Endothelial cell of umbilical vein (primary cell): Measurements from ENCODE around the gene REEP1. TPM values are rescaled to one million over a fixed set of nuclear protein-coding genes. Genes with fewer than 3 reads are reported as not detected.
"Not testable (repeated sequence)": the region's sequence is repeated elsewhere in the genome, so short reads cannot be mapped to it uniquely, and the experiment has no call there.

Experiments
- BruUV-seq: library from RNA; stranded (reverse); fragments of 400-500 nt; replicated peaks from 2 replicates; lab custom pipeline; 2021; lab: Mats Ljungman, UMichigan
- CTCF ChIA-PET: fragments of 300-600, 350-600 bp; sonication (Branson Sonifier 250); formaldehyde crosslinking; loops from one replicate; lab custom pipeline; 2021; ENCODE audit warnings: antibody characterized with exemption, inconsistent platforms; lab: Charles Lee
- POLR2A ChIA-PET: fragments of 300-600, 350-600 bp; sonication (Branson Sonifier 250); formaldehyde crosslinking; loops from one replicate; lab custom pipeline; 2021; ENCODE audit warnings: antibody characterized with exemption, inconsistent platforms; lab: Charles Lee
- DNase-seq: peaks from one replicate; pipeline ENCODE4 v3.0.0-alpha.2; 2011; ENCODE audit warnings: low read depth, low spot score
- FAIRE-seq: peaks from 2 replicates; lab custom pipeline; 2011; peaks lifted over from hg19 to GRCh38; lab: Jason Lieb, UNC
- H2AFZ ChIP-seq: 2 replicates; pipeline ENCODE4 v1.6.0; 2012; ENCODE audit warnings: low read depth, low read length, control low read depth, inconsistent platforms
- H3K27ac ChIP-seq: 2 replicates; pipeline ENCODE4 v1.5.1; 2011; ENCODE audit warnings: low read depth, mild to moderate bottlenecking, control low read depth, low read length, moderate library complexity; ENCODE audit not compliant: insufficient read depth
- H3K27me3 ChIP-seq, 2 experiments: 2 replicates each; pipeline versions ENCODE4 v1.6.0 to v1.6.1; 2011; ENCODE audit warnings: low read length in 2 of 2, mixed read lengths in 1 of 2; ENCODE audit not compliant: control insufficient read depth in 2 of 2, insufficient read depth in 2 of 2
- H3K36me3 ChIP-seq, 2 experiments: 2 replicates in 1 of 2; 3 replicates in 1 of 2; pipeline ENCODE4 v1.5.1; 2011; ENCODE audit warnings: low read length in 2 of 2, mild to moderate bottlenecking in 1 of 2, moderate library complexity in 1 of 2; ENCODE audit not compliant: control insufficient read depth in 2 of 2, insufficient read depth in 2 of 2; ENCODE audit errors: extremely low read depth in 1 of 2
- H3K4me1 ChIP-seq: 3 replicates; pipeline ENCODE4 v1.5.1; 2011; ENCODE audit warnings: mild to moderate bottlenecking, low read length; ENCODE audit not compliant: control insufficient read depth, insufficient read depth; ENCODE audit errors: extremely low read depth
- H3K4me2 ChIP-seq: 2 replicates; pipeline ENCODE4 v1.6.1; 2011; ENCODE audit warnings: low read length, control low read depth, mixed read lengths; ENCODE audit not compliant: insufficient read depth
- H3K4me3 ChIP-seq, 3 experiments: fragments of 200-600 bp in 1 of 3; sonication (generic), shearing (Covaris generic) in 1 of 3; replicated peaks in 1 of 3; 2 replicates each; pipeline ENCODE4 v1.5.1; 2011 to 2016; ENCODE audit warnings: control low read depth in 3 of 3, low read length in 3 of 3, mild to moderate bottlenecking in 2 of 3, inconsistent platforms in 1 of 3, low read depth in 1 of 3, moderate library complexity in 1 of 3; ENCODE audit not compliant: insufficient read depth in 1 of 3
- H3K79me2 ChIP-seq: 2 replicates; pipeline ENCODE4 v1.6.0; 2012; ENCODE audit warnings: low read length, inconsistent platforms; ENCODE audit not compliant: control insufficient read depth, insufficient read depth
- H3K9ac ChIP-seq: replicated peaks from 2 replicates; pipeline ENCODE3; 2011; ENCODE audit warnings: low read length, control low read depth; ENCODE audit not compliant: insufficient read depth; ENCODE audit errors: extremely low read depth
- H3K9me1 ChIP-seq: replicated peaks from 3 replicates; pipeline ENCODE4 v1.6.0; 2011; ENCODE audit warnings: mild to moderate bottlenecking, low read length; ENCODE audit not compliant: control insufficient read depth, insufficient read depth; ENCODE audit errors: extremely low read depth
- H3K9me3 ChIP-seq: replicated peaks from 2 replicates; pipeline ENCODE4 v1.5.1; 2012; ENCODE audit warnings: low read length, inconsistent platforms; ENCODE audit not compliant: control insufficient read depth, insufficient read depth
- H4K20me1 ChIP-seq: replicated peaks from 2 replicates; pipeline ENCODE3; 2011; ENCODE audit warnings: mild to moderate bottlenecking, low read length; ENCODE audit not compliant: control insufficient read depth, insufficient read depth; ENCODE audit errors: extremely low read depth
- CTCF ChIP-seq, 2 donors: IDR thresholded peaks; 1 replicate in 1 of 2; 2 replicates in 1 of 2; pipeline ENCODE4 v1.5.1; 2011; ENCODE audit warnings: low read length in 2 of 2, mild to moderate bottlenecking in 2 of 2, moderate library complexity in 2 of 2, control low read depth in 1 of 2, inconsistent platforms in 1 of 2, low read depth in 1 of 2; ENCODE audit not compliant: insufficient read depth in 1 of 2; ENCODE audit errors: extremely low read depth in 1 of 2
- EZH2 ChIP-seq: IDR thresholded peaks from 2 replicates; pipeline ENCODE4 v1.6.1; 2012; ENCODE audit warnings: borderline replicate concordance, low read depth, mild to moderate bottlenecking, moderate library complexity, low read length, inconsistent platforms; ENCODE audit not compliant: severe bottlenecking
- FOS ChIP-seq: IDR thresholded peaks from 2 replicates; pipeline ENCODE4 v1.6.1; 2011; ENCODE audit warnings: mild to moderate bottlenecking, low read length, moderate library complexity, borderline replicate concordance; ENCODE audit not compliant: insufficient read depth
- GATA2 ChIP-seq: IDR thresholded peaks from 2 replicates; pipeline ENCODE4 v1.7.0; 2011; ENCODE audit warnings: low read depth, mild to moderate bottlenecking, moderate library complexity, mixed read lengths, low read length; ENCODE audit not compliant: insufficient read length, insufficient read depth
- JUN ChIP-seq: IDR thresholded peaks from 2 replicates; pipeline ENCODE4 v1.6.1; 2011; ENCODE audit warnings: borderline replicate concordance, low read depth; ENCODE audit not compliant: insufficient read length, insufficient read depth
- MAX ChIP-seq: IDR thresholded peaks from 2 replicates; pipeline ENCODE4 v1.6.1; 2011; ENCODE audit not compliant: insufficient read depth, insufficient read length
- MYC ChIP-seq: IDR thresholded peaks from one replicate; pipeline ENCODE4 v1.6.1; 2011; ENCODE audit warnings: mild to moderate bottlenecking, low read depth, low read length
- POLR2A ChIP-seq: IDR thresholded peaks from 2 replicates; pipeline ENCODE4 v1.6.1; 2012; ENCODE audit warnings: low read depth, mild to moderate bottlenecking, control low read depth, low read length
- POLR2AphosphoS5 ChIP-seq: IDR thresholded peaks from 2 replicates; pipeline ENCODE4 v1.6.1; 2012; ENCODE audit warnings: low read depth, mild to moderate bottlenecking, control low read depth, low read length, moderate library complexity; ENCODE audit not compliant: insufficient read depth
- dilution Hi-C: fragments of 300-500 bp; cut with MboI; formaldehyde crosslinking; loops from one replicate; pipeline ENCODE4 v1.15.0; 2019; ENCODE audit warnings: low sequenced_read_pairs; ENCODE audit not compliant: extremely low pct_ligation_motif_present
- intact Hi-C: fragments of 100-400 bp; cut with micrococcal nuclease; formaldehyde crosslinking; loops from one replicate; pipeline ENCODE4 v1.10.0; 2022
- polyA plus RNA-seq, 4 experiments: library from polyadenylated mRNA; depleted of rRNA in 3 of 4; stranded (reverse) in 3 of 4; unstranded in 1 of 4; fragments of >200 nt; gene quantifications; 2 replicates each; pipeline versions ENCODE4 v1.2.1 to v1.2.3, GENCODE V29; 2011 to 2012; ENCODE audit warnings: missing spikeins in 1 of 4
- total RNA-seq: library from RNA; stranded (reverse); gene quantifications from 2 replicates; pipeline ENCODE4 v1.2.3, GENCODE V29; 2021

Gene REEP1
- total and polyA plus RNA-seq, 2 donors (not counting 3 experiments of a cell fraction or from before 2014, with no cell fraction given): 0.11 to 0.53 TPM

GRCh38 chr2:86347401-86347800, 10.0 kb upstream of the REEP1 start:
- Histone ChIP-seq H3K4me3 (no peak overlapping the region), H3K27me3 (peaks cover 8 to 23% of the 10 kb centered on the region in 2 experiments), H2AFZ (no peak overlapping the region), H3K9ac (no peak overlapping the region), H3K9me3 (no peaks in the 10 kb centered on the region), H3K4me1 (no peaks in the 10 kb centered on the region), H3K4me2 (no peak overlapping the region), H3K79me2 (no peaks in the 10 kb centered on the region), H3K27ac (no peak overlapping the region), H4K20me1 (no peaks in the 10 kb centered on the region), H3K36me3 (no peaks in the 10 kb centered on the region), H3K9me1 (no peaks in the 10 kb centered on the region)
- ChIA-PET CTCF (no interaction called here), POLR2A (no interaction called here)
- intact Hi-C loops: no loop called here
- no peak for TF ChIP-seq CTCF (IDR thresholded peaks at IDR 0.05; ENCODE audit: extremely low read depth in 1 of 2, insufficient read depth in 1 of 2, low read depth in 1 of 2, low read length in 2 of 2)
- no peak for TF ChIP-seq POLR2A
- TF ChIP-seq FOS: no peak
- no peak for TF ChIP-seq POLR2AphosphoS5
- TF ChIP-seq GATA2: no peak
- TF ChIP-seq MAX: no peak
- TF ChIP-seq MYC: no peak
- TF ChIP-seq EZH2: no peak
- TF ChIP-seq JUN: no peak
- dilution Hi-C loops: no loop called here
- FAIRE-seq (no peak), DNase-seq (no peak)
- no TSS peak for BruUV-seq

GRCh38 chr2:86345783-86346370, 8.5 kb upstream of the REEP1 start:
- H4K20me1 ChIP-seq, H3K27ac ChIP-seq, H2AFZ ChIP-seq, BruUV-seq, H3K9me1 ChIP-seq, H3K9ac ChIP-seq, H3K9me3 ChIP-seq, H3K4me3 ChIP-seq, H3K79me2 ChIP-seq, H3K36me3 ChIP-seq, dilution Hi-C loops, FAIRE-seq, H3K4me2 ChIP-seq, POLR2A ChIA-PET, CTCF ChIA-PET, DNase-seq, intact Hi-C loops, H3K4me1 ChIP-seq: not testable (repeated sequence)
- H3K27me3 ChIP-seq: peaks cover 14 to 29% of the 10 kb centered on the region in 2 experiments
